Heart left ventricle (tissue), 13 donors: ENCODE measurements around the gene SNAP29.

ENCODE experiments used
- CTCF ChIP-seq, 12 donors: fragments of 200-600 bp; sonication (generic) in 4 of 12; IDR thresholded peaks; one replicate each; pipeline versions ENCODE4 v1.5.0 to v1.8.0; 2018 to 2022; ENCODE audit warnings: antibody characterized with exemption in 12 of 12, mild to moderate bottlenecking in 5 of 12
- POLR2A ChIP-seq, 2 donors: fragments of 450-650 bp; IDR thresholded peaks; one replicate each; pipeline ENCODE4 v1.6.1; 2017; ENCODE audit warnings: antibody characterized with exemption in 2 of 2, mild to moderate bottlenecking in 2 of 2, moderate library complexity in 2 of 2
- donor health status: ischemic (EF 13 %, LVEDD 7.1; RV severe dilation, severe dysfunction).
- donor health status: DM: no; HTN: yes; CAD: no.
- donor health status: DM: no; HTN: no; CAD: no.
- donor health status: ischemic (EF 25% LVEDD 6.9; RV normal size, moderate dysfunction).
- donor health status: ischemic (EF 25% LVEDD 5.7; RV mildly dilated, moderate dysfunction).
- donor health status: ischemic (EF 35%, LVEDD 5.7; RV mildly dilated, moderate dysfunction).
- donor health status: nonischemic (EF 11% LVEDD 7.7; RV severe dilation, severe dysfunction).
- donor health status: DM: yes; HTN: yes; CAD: no.
- donor health status: PGD.
- donor health status: ischemic (EF 29% LVEDD 5.4; RV normal size, mild dysfunction).
- donor health status: nonischemic (EF 23%, LVEDD 6.1; RV moderate dilation, normal function).

- TF ChIP-seq CTCF (IDR thresholded peaks at IDR 0.05), result no peak
- TF ChIP-seq POLR2A (IDR thresholded peaks at IDR 0.05), result no peak
Measured at GRCh38 chr22:20937031-20937793, 78.4 kb downstream of the SNAP29 start.
